GM21723 (cell line): ENCODE results near the gene DIP2B.
"Not testable (repeated sequence)": the region's sequence is repeated elsewhere in the genome, so short reads cannot be mapped to it uniquely, and the experiment has no call there.

ENCODE experiments used
- ATAC-seq: cut with Tn5 transposase; IDR thresholded peaks from one replicate; pipeline ENCODE4 v1.9.1; 2021; ENCODE audit warnings: mild to moderate bottlenecking, moderate library complexity; ENCODE audit not compliant: unreplicated experiment

Gene DIP2B

GRCh38 chr12:50550530-50551223, 45.9 kb downstream of the DIP2B start:
- no peak for ATAC-seq

GRCh38 chr12:50551866-50552265, 47.1 kb downstream of the DIP2B start:
- ATAC-seq = no peak

GRCh38 chr12:50554651-50555050, 49.9 kb downstream of the DIP2B start:
- ATAC-seq = no peak

GRCh38 chr12:50555471-50555885, 50.7 kb downstream of the DIP2B start:
- ATAC-seq = no peak

GRCh38 chr12:50556273-50556672, 51.5 kb downstream of the DIP2B start:
- ATAC-seq = no peak

GRCh38 chr12:50556796-50557195, 52.0 kb downstream of the DIP2B start:
- ATAC-seq = not testable (repeated sequence)

- ATAC-seq = no peak
These were observed 52.6 kb downstream of the DIP2B start for GRCh38 chr12:50557421-50557820.

- no peak for ATAC-seq
These were observed 54.2 kb downstream of the DIP2B start for GRCh38 chr12:50558970-50559369.

- ATAC-seq = no peak
These were observed 58.0 kb downstream of the DIP2B start for GRCh38 chr12:50562520-50563433.

GRCh38 chr12:50563434-50563787, 58.6 kb downstream of the DIP2B start:
- ATAC-seq = no peak

GRCh38 chr12:50564237-50564947, 59.6 kb downstream of the DIP2B start:
- ATAC-seq = no peak

- ATAC-seq = no peak
These were observed 60.1 kb downstream of the DIP2B start for GRCh38 chr12:50564948-50565297.

GRCh38 chr12:50566066-50566465, 61.3 kb downstream of the DIP2B start:
- ATAC-seq = no peak

- no peak for ATAC-seq
These were observed 63.1 kb downstream of the DIP2B start for GRCh38 chr12:50567926-50568325.

- ATAC-seq = no peak
These were observed 63.7 kb downstream of the DIP2B start for GRCh38 chr12:50568338-50569091.

GRCh38 chr12:50569321-50569720, 64.5 kb downstream of the DIP2B start:
- no peak for ATAC-seq

GRCh38 chr12:50569876-50570275, 65.1 kb downstream of the DIP2B start:
- no peak for ATAC-seq

GRCh38 chr12:50571786-50572185, 67.0 kb downstream of the DIP2B start:
- no peak for ATAC-seq

GRCh38 chr12:50572287-50572686, 67.5 kb downstream of the DIP2B start:
- ATAC-seq = no peak

- ATAC-seq = no peak
These were observed 68.0 kb downstream of the DIP2B start for GRCh38 chr12:50572760-50573159.

- ATAC-seq = no peak
These were observed 68.5 kb downstream of the DIP2B start for GRCh38 chr12:50573271-50573670.
